GM18907 (cell line): ENCODE results near the gene CATSPERE.
A peak's percentile ranks its signal among the peaks of the same experiment; 100 is the strongest.

ENCODE experiments used
- ATAC-seq: cut with Tn5 transposase; IDR thresholded peaks from one replicate; pipeline ENCODE4 v1.9.1; 2021; ENCODE audit warnings: mild to moderate bottlenecking, moderate library complexity; ENCODE audit not compliant: unreplicated experiment

The CATSPERE gene

GRCh38 chr1:244461245-244462071 is at the start of gene CATSPERE:
Gene CATSPERE, plus strand, starts transcription at chr1:244461273. Its CDS starts 157 bp downstream, at chr1:244461430.
- ATAC-seq, result peak; percentile 98

- ATAC-seq, result no peak
Observed at GRCh38 chr1:244412176-244412575, 48.9 kb upstream of the CATSPERE start.

- no peak for ATAC-seq
Observed at GRCh38 chr1:244413736-244414135, 47.3 kb upstream of the CATSPERE start.

- ATAC-seq, result no peak
Observed at GRCh38 chr1:244414543-244414942, 46.5 kb upstream of the CATSPERE start.

- no peak for ATAC-seq
Observed at GRCh38 chr1:244419024-244419423, 42.0 kb upstream of the CATSPERE start.

GRCh38 chr1:244422174-244422573 is 38.9 kb upstream of the CATSPERE start:
- no peak for ATAC-seq

- no peak for ATAC-seq
Observed at GRCh38 chr1:244424649-244425334, 36.3 kb upstream of the CATSPERE start.

GRCh38 chr1:244427647-244428046 is 33.4 kb upstream of the CATSPERE start:
- no peak for ATAC-seq

- ATAC-seq, result no peak
Observed at GRCh38 chr1:244429818-244430217, 31.3 kb upstream of the CATSPERE start.

- no peak for ATAC-seq
Observed at GRCh38 chr1:244431166-244431565, 29.9 kb upstream of the CATSPERE start.

- ATAC-seq, result no peak
Observed at GRCh38 chr1:244435562-244436205, 25.4 kb upstream of the CATSPERE start.

GRCh38 chr1:244436336-244437085 is 24.6 kb upstream of the CATSPERE start:
- no peak for ATAC-seq

- no peak for ATAC-seq
Observed at GRCh38 chr1:244437086-244437468, 24.0 kb upstream of the CATSPERE start.

- no peak for ATAC-seq
Observed at GRCh38 chr1:244439391-244440032, 21.6 kb upstream of the CATSPERE start.

GRCh38 chr1:244442850-244443249 is 18.2 kb upstream of the CATSPERE start:
- ATAC-seq, result no peak

GRCh38 chr1:244444854-244445253 is 16.2 kb upstream of the CATSPERE start:
- ATAC-seq, result no peak

GRCh38 chr1:244445320-244446181 is 15.5 kb upstream of the CATSPERE start:
- ATAC-seq, result no peak

GRCh38 chr1:244447024-244447423 is 14.0 kb upstream of the CATSPERE start:
- ATAC-seq, result no peak

GRCh38 chr1:244447552-244447951 is 13.5 kb upstream of the CATSPERE start:
- ATAC-seq, result no peak
